HG03442 (cell line): ENCODE results near the gene NGEF.
"Not testable (repeated sequence)": the region's sequence is repeated elsewhere in the genome, so short reads cannot be mapped to it uniquely, and the experiment has no call there.

ENCODE experiments used
- ATAC-seq: cut with Tn5 transposase; IDR thresholded peaks from one replicate; pipeline ENCODE4 v1.9.1; 2021; ENCODE audit warnings: mild to moderate bottlenecking, moderate library complexity; ENCODE audit not compliant: unreplicated experiment

NGEF gene

GRCh38 chr2:233013027-233013461 is at the start of gene NGEF:
NGEF (minus strand) TSS chr2:233013256; CDS start chr2:232974890, 38,366 bp downstream.
- ATAC-seq: no peak

GRCh38 chr2:233062451-233062850 is 49.4 kb upstream of the NGEF start:
- no peak for ATAC-seq

- ATAC-seq: no peak
Observed at GRCh38 chr2:233061591-233062450, 48.8 kb upstream of the NGEF start.

- no peak for ATAC-seq
Observed at GRCh38 chr2:233060980-233061590, 48.0 kb upstream of the NGEF start.

GRCh38 chr2:233060501-233060979 is 47.5 kb upstream of the NGEF start:
- ATAC-seq: peak; percentile 1

- ATAC-seq: peak; percentile 28
Observed at GRCh38 chr2:233059797-233060500, 46.9 kb upstream of the NGEF start, which contains the start of gene INPP5D. INPP5D (plus strand) TSS chr2:233060342; CDS start chr2:233060479, 137 bp downstream.

GRCh38 chr2:233059547-233059796 is 46.4 kb upstream of the NGEF start:
- ATAC-seq: no peak

- ATAC-seq: no peak
Observed at GRCh38 chr2:233058717-233059546, 45.9 kb upstream of the NGEF start.

GRCh38 chr2:233056961-233057605 is 44.0 kb upstream of the NGEF start:
- ATAC-seq: no peak

GRCh38 chr2:233055362-233055761 is 42.3 kb upstream of the NGEF start:
- no peak for ATAC-seq

GRCh38 chr2:233053928-233054784 is 41.1 kb upstream of the NGEF start:
- no peak for ATAC-seq

GRCh38 chr2:233052517-233052916 is 39.5 kb upstream of the NGEF start:
- not testable (repeated sequence) for ATAC-seq

- ATAC-seq: no peak
Observed at GRCh38 chr2:233051241-233052149, 38.4 kb upstream of the NGEF start.

- no peak for ATAC-seq
Observed at GRCh38 chr2:233049194-233049761, 36.2 kb upstream of the NGEF start.

GRCh38 chr2:233048569-233049193 is 35.6 kb upstream of the NGEF start:
- no peak for ATAC-seq

GRCh38 chr2:233047667-233048066 is 34.6 kb upstream of the NGEF start:
- ATAC-seq: no peak

- no peak for ATAC-seq
Observed at GRCh38 chr2:233047206-233047605, 34.1 kb upstream of the NGEF start.
